ENCODE measurements around the gene TEX29.

DNA sequence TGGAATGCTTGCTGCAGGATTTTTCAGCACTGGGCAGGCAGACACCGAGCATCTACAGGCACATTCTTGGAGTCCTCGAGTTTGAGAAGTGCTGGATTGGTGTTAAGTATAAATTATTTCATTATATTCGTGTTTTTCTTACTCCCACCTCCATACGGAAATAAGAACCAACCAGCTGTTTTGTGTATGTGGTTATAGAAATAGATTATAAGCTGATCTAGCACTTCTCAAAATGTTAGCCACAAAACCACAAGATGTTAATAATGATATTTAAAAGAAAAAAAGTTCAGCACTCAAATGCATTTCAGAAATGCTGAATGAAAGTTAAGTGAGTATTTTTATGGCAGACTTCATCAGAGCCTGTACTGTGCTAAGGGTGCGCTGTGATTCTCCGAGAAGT, 24.0 kb upstream of the TEX29 start:
- TF ChIP-seq ZNF184 (tag by site-specific recombination; IDR thresholded peaks at IDR 0.05): no peak
- TF ChIP-seq, protein P1, sequence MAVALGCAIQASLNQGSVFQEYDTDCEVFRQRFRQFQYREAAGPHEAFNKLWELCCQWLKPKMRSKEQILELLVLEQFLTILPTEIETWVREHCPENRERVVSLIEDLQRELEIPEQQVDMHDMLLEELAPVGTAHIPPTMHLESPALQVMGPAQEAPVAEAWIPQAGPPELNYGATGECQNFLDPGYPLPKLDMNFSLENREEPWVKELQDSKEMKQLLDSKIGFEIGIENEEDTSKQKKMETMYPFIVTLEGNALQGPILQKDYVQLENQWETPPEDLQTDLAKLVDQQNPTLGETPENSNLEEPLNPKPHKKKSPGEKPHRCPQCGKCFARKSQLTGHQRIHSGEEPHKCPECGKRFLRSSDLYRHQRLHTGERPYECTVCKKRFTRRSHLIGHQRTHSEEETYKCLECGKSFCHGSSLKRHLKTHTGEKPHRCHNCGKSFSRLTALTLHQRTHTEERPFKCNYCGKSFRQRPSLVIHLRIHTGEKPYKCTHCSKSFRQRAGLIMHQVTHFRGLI (tag by site-specific recombination; IDR thresholded peaks at IDR 0.05): no peak
- TF ChIP-seq, protein P2, sequence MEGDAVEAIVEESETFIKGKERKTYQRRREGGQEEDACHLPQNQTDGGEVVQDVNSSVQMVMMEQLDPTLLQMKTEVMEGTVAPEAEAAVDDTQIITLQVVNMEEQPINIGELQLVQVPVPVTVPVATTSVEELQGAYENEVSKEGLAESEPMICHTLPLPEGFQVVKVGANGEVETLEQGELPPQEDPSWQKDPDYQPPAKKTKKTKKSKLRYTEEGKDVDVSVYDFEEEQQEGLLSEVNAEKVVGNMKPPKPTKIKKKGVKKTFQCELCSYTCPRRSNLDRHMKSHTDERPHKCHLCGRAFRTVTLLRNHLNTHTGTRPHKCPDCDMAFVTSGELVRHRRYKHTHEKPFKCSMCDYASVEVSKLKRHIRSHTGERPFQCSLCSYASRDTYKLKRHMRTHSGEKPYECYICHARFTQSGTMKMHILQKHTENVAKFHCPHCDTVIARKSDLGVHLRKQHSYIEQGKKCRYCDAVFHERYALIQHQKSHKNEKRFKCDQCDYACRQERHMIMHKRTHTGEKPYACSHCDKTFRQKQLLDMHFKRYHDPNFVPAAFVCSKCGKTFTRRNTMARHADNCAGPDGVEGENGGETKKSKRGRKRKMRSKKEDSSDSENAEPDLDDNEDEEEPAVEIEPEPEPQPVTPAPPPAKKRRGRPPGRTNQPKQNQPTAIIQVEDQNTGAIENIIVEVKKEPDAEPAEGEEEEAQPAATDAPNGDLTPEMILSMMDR (tag by site-specific recombination; IDR thresholded peaks at IDR 0.05): no peak
- TF ChIP-seq IKZF3 (tag by site-specific recombination; IDR thresholded peaks at IDR 0.05): no peak
- no peak for TF ChIP-seq ZBTB6 (tag by site-specific recombination; IDR thresholded peaks at IDR 0.05)
- TF ChIP-seq MEIS1 (CRISPR knock-in tag; IDR thresholded peaks at IDR 0.05; ENCODE audit: borderline replicate concordance): no peak
- TF ChIP-seq ZNF521 (tag by site-specific recombination; IDR thresholded peaks at IDR 0.05): no peak
- TF ChIP-seq, protein P3, sequence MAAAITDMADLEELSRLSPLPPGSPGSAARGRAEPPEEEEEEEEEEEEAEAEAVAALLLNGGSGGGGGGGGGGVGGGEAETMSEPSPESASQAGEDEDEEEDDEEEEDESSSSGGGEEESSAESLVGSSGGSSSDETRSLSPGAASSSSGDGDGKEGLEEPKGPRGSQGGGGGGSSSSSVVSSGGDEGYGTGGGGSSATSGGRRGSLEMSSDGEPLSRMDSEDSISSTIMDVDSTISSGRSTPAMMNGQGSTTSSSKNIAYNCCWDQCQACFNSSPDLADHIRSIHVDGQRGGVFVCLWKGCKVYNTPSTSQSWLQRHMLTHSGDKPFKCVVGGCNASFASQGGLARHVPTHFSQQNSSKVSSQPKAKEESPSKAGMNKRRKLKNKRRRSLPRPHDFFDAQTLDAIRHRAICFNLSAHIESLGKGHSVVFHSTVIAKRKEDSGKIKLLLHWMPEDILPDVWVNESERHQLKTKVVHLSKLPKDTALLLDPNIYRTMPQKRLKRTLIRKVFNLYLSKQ (tag by site-specific recombination; IDR thresholded peaks at IDR 0.05; ENCODE audit: borderline replicate concordance): no peak
- no peak for TF ChIP-seq ZNF311 (tag by site-specific recombination; IDR thresholded peaks at IDR 0.05; ENCODE audit: borderline replicate concordance)
- no peak for TF ChIP-seq KLF10 (tag by site-specific recombination; IDR thresholded peaks at IDR 0.05)
- no peak for TF ChIP-seq ZNF121 (tag by site-specific recombination; IDR thresholded peaks at IDR 0.05)
